Right ventricle myocardium inferior (tissue), 1 donor: ENCODE results near the gene MYH6. TPM values are rescaled to one million over a fixed set of nuclear protein-coding genes. Genes with fewer than 3 reads are reported as not detected.
"Not testable (repeated sequence)": the region's sequence is repeated elsewhere in the genome, so short reads cannot be mapped to it uniquely, and the experiment has no call there.

Experiments used
- ATAC-seq: fragments of 200-7000 bp; cut with Tn5 transposase; one replicate; pipeline ENCODE4 v1.9.1; 2020; ENCODE audit warnings: mild to moderate bottlenecking, moderate library complexity
- DNase-seq: peaks from one replicate; pipeline ENCODE4 v3.0.0; 2021; ENCODE audit errors: missing footprints
- intact Hi-C: fragments of 100-400 bp; cut with DNase I; formaldehyde crosslinking; loops from one replicate; pipeline ENCODE4 v1.11.0; 2022
- total RNA-seq: library from RNA; stranded (reverse); fragmentation: NEBNext Ultra II Directional; extraction: Animal tissue kit (Norgen Biotek cat#: 25700); gene quantifications from one replicate; pipeline ENCODE4 v1.2.1, GENCODE V29; 2021
- donor health status: DM: no; HTN: yes; CAD: no; lungs with severe emphysema.

The MYH6 gene
- total RNA-seq, 1 donor from 2014 or later = 3,910 TPM

DNA sequence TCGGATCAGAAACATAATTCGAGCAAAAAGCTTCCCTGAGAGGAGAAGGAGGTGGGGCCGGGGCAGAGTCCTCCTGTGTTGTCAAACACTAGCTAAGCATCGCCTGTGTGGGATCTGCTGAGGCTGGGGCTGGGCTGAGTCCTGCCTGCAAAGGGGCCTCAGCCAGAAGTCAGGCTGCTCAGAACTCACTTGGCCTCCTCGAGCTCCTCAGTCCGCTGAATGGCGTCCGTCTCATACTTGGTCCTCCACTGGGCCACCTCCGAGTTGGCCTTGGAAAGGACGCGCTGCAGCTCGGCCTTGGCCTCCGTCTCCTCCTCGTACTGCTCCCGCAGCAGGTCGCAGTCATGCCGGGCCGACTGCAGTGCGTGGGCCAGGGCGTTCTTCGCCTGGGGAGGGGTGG, 9.9 kb upstream of the MYH6 start:
- intact Hi-C loops = no loop called here
- no peak for DNase-seq
- ATAC-seq = no peak

DNA sequence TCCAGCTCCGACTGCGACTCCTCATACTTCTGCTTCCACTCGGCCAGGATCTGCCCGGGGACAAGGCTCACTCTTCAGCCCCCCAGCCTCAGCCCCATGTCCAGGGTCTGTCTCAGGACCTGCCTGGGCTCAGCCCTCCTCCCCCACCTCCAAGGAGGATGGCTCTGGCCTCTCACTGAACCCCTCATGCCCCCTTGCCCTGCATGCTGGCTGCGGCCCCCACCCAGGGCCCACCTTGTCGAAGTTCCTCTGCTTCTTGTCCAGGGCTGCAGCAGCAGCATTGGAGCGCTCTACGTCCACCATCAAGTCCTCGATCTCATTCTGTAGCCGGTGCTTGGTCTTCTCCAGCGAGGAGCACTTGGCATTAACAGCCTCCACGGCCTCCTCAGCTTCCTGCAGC, 9.2 kb upstream of the MYH6 start:
- intact Hi-C loops, ATAC-seq, DNase-seq: not testable (repeated sequence)

DNA sequence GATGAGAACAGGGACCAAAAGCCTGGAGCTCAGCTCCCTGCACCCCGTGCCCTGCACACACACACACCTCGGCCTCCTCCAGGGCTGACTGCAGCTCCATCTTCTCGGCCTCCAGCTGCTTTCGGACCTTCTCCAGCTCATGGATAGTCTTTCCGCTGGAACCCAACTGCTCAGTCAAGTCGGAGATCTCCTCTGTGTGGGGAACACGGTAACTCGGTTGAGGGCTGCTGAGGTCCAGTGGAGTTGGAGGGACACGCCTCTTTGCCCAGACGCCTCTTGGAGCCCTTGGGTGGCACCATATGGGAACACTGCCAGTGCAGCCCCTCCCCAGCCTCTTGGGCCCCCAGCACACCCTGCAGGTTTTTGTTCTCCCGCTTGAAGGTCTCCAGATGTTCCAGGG, 8.7 kb upstream of the MYH6 start:
- intact Hi-C loops = no loop called here
- DNase-seq = no peak
- ATAC-seq = no peak

DNA sequence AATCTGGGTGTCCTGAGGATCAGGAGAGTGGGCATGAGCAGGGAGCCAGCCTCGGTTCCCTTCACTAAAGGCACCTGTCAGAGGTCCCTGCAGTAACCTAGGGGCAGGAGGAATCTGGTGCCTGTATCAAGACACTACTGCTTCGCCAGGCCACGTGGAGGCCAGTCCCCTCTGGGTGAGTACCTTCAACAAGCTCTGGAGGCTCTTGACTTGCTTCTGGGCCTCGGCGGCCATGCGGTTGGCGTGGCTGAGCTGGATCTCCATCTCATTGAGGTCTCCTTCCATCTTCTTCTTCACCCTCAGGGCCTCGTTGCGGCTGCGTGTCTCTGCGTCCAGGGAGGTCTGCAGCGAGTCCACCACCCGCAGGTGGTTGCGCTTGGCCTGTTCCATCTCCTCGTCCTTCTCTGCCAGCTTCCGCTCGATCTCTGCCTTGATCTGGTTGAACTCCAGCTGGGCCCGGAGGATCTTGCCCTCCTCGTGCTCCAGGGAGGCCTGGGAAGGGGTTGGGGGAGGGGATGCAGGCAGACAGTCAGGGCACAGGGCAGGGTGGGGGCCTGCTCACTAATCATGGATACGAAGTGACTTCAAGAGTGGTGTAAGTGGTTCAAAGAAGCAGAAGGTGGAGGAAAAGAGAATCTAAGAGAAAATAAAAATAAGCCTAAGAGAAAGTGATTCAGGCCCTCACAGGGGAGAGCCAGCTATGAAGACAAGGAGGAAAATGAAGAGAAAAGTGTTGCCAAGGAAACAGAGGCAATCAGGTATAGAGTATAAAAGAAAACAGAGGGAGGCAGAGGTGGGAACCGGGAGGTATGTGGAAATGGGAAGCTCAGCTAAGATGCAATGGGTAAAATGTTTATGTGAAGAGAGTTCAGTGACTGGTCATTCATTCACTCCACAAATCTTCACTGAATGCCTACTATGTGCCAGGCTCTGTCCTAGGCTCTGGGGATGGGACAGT, 8.0 kb upstream of the MYH6 start:
- ATAC-seq (no peak), DNase-seq (no peak)
- intact Hi-C loops = no loop called here

DNA sequence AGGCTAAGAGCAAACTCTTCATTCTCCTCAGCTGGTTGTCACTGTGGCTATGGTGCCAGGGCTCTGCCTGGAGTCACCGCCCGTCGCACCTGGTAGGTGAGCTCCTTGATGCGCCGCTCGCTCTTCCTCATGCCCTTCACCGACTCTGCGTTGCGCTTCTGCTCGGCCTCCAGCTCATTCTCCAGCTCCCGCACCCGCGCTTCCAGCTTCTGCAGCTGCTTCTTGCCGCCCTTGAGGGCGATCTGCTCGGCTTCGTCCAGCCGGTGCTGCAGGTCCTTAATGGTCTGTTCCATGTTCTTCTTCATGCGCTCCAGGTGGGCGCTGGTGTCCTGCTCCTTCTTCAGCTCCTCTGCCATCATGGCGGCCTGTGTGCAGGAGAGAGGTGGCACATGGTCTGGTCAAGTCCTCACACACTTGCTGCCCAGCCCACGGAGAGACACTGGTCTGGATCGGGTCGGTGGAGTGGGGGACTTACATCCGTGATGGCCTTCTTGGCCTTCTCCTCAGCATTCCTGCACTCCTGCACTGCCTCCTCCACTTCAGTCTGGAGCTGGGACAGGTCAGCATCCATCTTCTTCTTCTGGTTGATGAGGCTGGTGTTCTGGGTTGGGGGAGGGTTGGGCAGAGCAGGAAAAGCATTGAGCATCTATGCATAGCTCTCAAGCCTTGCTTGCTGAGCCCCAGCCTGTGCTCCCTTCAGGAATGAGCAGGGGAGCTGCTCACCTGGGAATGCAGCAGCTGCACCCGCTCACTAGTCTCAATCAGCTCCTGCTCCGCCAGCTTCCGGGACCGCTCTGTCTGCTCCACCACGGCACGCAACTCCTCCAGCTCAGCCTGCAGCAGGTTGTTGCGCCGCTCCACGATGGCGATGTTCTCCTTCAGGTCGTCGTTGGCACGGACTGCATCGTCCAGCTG, 7.1 kb upstream of the MYH6 start:
- intact Hi-C loops = no loop called here
- ATAC-seq (no peak), DNase-seq (no peak)

DNA sequence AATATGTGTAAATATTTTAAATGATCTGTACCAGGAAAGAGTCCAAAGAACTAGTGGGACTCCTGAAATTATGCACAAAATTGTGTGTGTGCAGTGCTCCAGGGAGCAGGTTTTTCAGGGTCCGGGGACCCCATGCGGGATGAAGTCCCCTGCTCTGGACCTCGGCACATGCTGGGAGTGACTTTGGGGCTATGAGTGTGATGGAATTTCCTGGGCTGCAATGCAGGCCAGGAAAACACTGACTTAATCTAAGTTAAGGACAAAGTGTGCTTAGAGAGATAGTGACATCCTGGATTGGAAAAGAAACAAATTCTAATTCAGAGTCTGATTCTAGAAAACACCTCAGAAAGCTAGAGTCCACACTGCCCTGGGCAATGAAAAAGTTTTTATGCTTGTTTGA, 6.2 kb upstream of the MYH6 start:
- intact Hi-C loops = no loop called here
- no peak for ATAC-seq
- DNase-seq = no peak

DNA sequence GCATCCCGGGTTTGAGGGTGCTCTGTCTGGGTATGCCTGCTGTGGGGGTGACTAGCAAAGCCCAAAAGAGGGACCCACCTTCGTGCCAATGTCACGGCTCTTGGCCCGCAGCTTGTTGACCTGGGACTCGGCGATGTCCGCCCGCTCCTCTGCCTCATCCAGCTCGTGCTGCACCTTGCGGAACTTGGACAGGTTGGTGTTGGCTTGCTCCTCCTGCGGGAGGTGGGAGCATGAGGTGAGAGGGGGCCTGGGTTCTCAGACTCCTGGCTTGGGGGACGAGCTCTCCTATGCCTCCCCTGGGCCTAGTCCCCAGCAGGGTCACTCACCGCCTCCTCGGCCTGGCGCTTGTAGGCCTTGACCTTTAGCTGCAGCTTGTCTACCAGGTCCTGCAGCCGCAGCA, 5.6 kb upstream of the MYH6 start:
- ATAC-seq (no peak), DNase-seq (peak; percentile 65)
- intact Hi-C loops = no loop called here

DNA sequence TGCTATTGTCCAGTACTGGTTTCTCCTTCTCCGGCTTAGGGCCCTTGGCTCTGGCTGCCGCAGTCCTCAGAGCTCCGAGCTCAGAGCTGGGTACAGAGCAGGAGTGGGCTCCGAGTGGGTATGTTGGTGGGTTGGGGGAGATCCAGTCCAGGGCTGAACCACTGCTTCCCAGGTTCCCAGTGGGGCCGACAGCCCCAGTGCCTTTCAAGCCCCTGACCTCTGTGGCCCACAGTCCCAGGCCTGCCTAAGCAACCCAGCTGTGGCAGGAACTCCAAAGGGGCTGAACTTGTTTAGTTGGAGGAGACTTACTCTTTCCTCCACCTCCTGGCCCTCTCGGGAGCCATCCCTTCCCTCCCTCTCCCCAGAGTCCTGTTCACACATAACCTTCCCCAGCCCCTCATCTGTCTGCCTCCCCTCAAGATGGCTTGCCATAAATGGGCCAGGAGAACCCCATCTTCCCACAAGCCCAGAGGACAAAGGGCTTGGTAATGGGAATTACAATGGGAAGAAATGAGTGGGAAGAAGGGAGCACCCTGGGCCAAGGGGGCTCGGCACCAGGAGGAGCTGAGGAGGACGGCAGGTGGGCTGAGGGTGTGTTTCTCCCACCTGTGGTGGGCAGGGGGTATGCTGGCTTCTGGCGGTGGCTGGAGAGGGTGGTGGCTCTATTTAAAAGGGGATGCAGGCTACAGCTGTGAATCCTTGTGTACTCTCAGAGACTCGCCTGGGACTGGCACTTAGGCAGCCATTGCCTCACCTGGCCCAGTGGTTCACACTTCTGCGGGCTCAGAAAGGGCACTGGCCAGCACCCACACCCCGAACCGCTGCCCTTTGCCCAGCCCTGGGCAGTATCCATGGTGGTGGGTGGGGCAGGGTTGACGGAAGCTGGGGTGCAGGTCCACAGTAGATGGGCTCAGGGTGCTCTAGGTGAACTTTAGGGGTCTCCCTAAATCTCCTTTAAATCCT, 3.8 kb upstream of the MYH6 start:
- peak; percentile 60 for DNase-seq
- peak; percentile 0 for ATAC-seq
- intact Hi-C loops = no loop called here

DNA sequence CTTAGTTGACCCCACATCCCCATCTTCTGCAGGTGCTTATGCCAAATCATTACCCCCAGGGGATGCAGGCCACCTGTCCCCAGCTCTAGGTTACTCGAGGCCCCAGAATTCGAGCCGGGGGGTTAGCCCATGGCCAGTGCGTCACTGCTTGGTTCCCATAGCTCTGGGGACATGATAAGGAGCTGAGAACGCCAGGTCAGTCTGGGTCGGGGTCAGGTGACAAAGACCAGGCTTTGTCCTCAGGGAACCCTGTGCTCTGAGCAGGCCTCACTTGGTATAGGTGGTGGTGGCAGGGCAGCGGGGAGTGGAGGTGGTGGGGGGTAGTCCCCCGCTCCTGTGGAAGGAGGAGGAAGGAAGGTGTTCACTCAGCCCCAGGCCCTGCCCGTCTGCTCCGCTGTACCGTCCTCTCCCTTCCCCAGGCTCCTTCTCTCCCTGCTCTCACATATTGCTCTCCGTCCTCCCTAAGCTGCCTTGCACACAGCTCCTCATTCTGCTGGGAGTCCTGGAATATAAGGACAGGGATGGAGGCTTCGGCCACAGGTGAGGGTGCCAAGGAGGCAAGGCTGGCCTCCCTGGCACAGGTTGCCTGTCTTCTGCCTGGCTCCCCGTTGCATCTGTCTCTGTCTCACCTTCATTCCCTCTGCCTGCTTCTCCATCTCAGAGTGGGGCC, 2.0 kb upstream of the MYH6 start:
- intact Hi-C loops = loop anchor here (1.0 kb wide), 1 partner anchor 32 kb away; no protein-coding TSS in a partner anchor
- ATAC-seq = peak; percentile 48
- DNase-seq = peak; percentile 79

DNA sequence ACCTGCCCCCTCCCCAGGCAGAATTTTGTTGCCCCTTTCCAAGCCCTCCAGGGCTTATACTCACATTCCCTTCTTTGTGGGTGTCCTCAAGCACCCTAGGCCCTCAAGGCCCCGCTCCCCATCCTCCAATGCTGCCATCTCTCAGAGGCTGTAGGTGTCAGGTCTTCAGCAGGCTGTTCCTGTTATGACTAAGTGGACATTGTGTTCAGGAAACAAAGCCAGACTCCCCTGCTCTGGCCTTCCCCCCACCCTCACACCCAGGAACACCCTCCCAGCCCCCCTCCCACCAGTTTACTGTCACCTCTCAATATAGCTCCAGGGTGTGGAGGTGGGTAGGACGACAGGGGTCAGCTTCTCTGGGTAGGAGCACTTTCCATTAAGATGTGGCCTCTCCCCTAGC, 1.4 kb upstream of the MYH6 start:
- DNase-seq (peak; percentile 55), ATAC-seq (peak; percentile 32)
- intact Hi-C loops = loop anchor here (1.0 kb wide), 1 partner anchor 33 kb away; no protein-coding TSS in a partner anchor

DNA sequence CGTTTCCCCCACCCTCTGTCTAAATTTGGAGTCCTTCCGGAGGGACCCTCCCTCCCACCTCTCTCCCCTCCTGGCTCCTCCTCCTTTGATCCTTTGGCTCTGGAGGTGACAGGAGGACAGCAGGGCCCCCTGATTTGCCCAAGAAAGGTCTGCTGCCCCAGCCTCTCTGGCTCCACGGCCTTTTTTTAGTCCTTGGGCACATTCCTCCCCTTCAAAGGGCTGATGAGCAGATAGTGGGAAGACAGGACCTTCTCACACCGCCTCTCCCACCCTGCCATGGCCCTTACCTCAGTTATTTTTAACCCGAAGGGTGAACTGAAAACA, 196 bp upstream of the MYH6 start:
- ATAC-seq = peak; percentile 10
- peak; percentile 58 for DNase-seq
- intact Hi-C loops = no loop called here

DNA sequence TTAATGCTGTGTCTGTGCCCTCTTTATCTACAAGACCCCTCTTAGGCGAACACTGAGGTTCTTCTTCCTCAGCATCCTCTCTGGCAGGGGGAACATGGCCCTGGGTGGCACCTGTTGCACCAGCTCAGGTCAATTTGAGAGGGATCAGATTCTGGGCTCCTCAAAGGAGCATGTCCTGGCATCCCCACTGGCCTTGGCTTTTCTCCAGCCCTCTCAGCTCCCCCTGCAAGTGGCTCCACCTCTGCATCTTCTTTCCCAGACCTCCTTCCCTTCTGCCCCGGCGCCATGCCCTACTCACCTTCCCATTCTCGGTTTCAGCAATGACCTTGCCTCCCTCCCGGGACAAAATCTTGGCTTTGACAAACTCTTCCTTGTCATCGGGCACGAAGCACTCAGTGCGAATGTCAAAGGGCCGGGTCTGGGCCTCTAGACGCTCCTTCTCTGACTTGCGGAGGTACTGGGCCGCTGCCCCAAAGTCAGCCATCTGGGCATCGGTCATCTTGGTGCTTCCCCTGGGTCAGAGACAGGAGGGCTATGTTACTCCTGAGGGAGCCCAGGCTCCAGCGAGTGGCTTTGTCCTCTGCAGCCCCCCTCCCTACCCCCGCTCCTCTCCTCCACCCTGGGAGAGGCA, 1.2 kb downstream of the MYH6 start:
- no peak for DNase-seq
- intact Hi-C loops = no loop called here
- ATAC-seq = no peak

DNA sequence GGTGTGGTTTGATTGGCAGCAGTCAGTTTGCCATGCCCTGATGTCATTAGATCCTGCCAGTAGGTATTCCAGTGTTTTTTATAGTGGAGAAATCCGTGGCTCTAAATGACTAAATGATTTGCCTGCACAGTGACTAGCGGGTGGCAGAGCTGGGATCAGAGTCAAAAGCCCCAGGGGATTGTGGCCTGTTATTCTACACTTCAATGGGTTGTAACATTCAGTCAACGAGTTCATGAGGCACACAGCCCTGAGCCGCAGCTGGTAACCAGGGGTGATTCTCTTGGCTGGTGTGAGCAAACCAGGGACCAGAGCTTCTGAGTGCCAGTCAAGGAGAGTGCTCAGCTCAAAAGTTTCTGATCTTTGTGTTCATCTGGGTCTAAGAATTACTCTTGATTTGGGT, 1.8 kb downstream of the MYH6 start:
- intact Hi-C loops = no loop called here
- ATAC-seq = no peak
- DNase-seq = no peak

DNA sequence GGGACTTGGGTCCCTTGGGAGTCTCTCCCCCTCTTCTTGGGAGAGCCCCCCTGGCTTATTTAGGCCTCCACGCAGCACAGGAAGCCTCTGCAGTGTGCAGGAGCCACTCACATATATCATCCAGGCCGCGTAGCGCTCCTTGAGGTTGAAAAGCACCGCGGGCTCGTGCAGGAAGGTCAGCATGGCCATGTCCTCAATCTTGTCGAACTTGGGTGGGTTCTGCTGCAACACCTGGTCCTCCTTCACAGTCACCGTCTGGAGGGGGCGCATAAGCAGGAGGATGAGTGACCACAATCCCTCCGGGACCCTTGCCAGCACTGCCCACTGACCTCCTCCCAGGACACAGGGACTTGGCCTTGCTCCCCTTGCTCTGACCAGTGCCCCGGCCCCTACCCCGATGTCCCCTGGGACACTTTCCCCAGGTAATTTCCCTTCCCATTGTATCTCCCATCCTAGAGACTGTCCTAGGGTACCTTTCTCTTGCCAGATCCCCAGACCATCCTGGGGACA, 2.5 kb downstream of the MYH6 start:
- no peak for DNase-seq

DNA sequence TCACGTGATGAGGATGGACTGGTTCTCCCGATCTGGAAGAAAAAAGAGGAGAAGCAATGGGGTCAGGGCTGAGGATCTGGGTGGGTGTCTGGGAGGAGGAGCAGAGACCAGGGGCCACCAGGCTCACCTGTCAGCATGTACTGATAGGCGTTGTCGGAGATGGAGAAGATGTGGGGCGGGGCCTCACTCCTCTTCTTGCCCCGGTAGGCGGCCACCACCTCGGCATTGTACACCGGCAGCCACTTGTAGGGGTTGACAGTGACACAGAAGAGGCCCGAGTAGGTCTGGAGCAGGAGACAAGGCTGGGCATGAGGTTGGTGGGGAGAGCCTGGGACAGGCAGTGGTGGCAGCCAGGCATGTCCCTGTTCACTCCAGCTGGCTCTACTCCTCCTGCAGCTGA, 3.0 kb downstream of the MYH6 start:
- ATAC-seq (no peak), DNase-seq (no peak)
- intact Hi-C loops = no loop called here

More for the DNA sequence above, 2.5 kb downstream of the MYH6 start:
- ATAC-seq = no peak
- intact Hi-C loops = no loop called here

DNA sequence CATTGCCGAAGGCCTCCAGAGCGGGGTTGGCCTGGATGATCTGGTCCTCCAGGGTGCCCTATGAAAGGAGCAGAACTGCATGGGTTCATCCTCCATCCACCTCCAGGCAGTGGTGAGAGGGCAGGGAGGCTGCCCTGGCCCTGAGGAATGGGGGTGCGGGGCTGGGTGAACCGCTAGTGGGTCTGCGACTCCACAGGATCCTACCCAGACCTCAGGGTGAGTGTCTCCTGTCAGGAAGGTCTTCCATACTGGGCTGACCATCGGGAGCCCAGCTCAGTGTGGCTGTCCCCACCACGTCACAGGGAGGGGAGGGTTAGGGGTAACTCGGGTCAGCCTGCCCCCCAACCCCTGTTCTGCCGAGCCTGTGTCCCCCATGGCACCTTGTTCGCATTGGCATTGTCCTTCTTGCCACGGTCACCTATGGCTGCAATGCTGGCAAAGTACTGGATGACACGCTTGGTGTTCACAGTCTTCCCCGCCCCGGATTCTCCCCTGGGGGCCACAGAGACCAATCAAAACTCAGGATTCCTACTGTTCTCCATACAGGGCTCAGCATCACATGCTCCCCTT, 3.7 kb downstream of the MYH6 start:
- intact Hi-C loops = no loop called here
- ATAC-seq (no peak), DNase-seq (no peak)

DNA sequence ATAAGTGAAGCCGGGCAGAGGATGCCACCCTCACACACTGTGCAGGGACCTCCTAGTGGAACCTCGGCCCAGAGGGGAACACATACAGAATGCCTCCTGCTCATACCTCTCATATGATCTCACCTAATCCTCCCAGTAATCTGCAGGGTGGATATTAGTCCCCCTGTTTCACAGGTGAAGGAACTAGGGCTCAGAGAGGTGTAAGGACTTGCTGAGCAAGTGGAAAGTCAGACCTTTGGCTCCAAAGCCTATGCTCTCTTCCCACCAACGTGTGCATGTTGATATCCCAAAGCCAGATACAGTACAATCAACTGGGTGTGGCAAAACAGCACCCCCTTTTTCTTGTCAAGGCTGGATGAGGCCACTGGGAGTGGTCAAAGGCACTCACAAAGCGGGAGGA, 4.2 kb downstream of the MYH6 start:
- no peak for DNase-seq
- intact Hi-C loops = no loop called here

More for the DNA sequence above, 4.2 kb downstream of the MYH6 start:
- no peak for ATAC-seq
